SK-N-SH (cell line): ENCODE data around the gene MRPL24. TPM values are rescaled to one million over a fixed set of nuclear protein-coding genes. Genes with fewer than 3 reads are reported as not detected.

Experiments
- CTCF ChIA-PET: fragments of 300-600, 350-600 bp; formaldehyde crosslinking; extraction: SDS; loops from one replicate; lab custom pipeline; 2021; lab: Yijun Ruan, JAX
- POLR2A ChIA-PET: fragments of 350-600 bp; sonication (Branson Sonifier 250); formaldehyde crosslinking; extraction: SDS; loops from one replicate; lab custom pipeline; 2020; ENCODE audit warnings: antibody characterized with exemption, inconsistent platforms; lab: Yijun Ruan, JAX
- DNase-seq: peaks from one replicate; pipeline ENCODE4 v3.0.0; 2012
- H2AFZ ChIP-seq: fragments of 200-600 bp; sonication (generic); 2 replicates; pipeline ENCODE4 v1.8.1; 2016; ENCODE audit warnings: antibody characterized with exemption, mild to moderate bottlenecking, low read depth
- H3F3A ChIP-seq: fragments of 200-600 bp; sonication (generic); replicated peaks from 2 replicates; pipeline ENCODE3; 2016; ENCODE audit warnings: antibody characterized with exemption, mild to moderate bottlenecking; ENCODE audit not compliant: insufficient read depth
- H3K27ac ChIP-seq, 2 experiments: fragments of 200-500 bp in 1 of 2; fragments of 200-600 bp in 1 of 2; sonication (Bioruptor generic) in 1 of 2; sonication (generic), shearing (Covaris generic) in 1 of 2; 2 replicates each; pipeline versions ENCODE4 v1.5.1 to v1.6.1; 2014 to 2016; ENCODE audit warnings: low read depth in 2 of 2, inconsistent platforms in 1 of 2, low read length in 1 of 2, mild to moderate bottlenecking in 1 of 2, mixed read lengths in 1 of 2
- H3K27me3 ChIP-seq: fragments of 200-600 bp; sonication (generic), shearing (Covaris generic); 2 replicates; pipeline ENCODE4 v1.6.1; 2016; ENCODE audit warnings: mixed run types; ENCODE audit not compliant: insufficient read depth
- H3K36me3 ChIP-seq, 2 experiments: fragments of 200-500 bp in 1 of 2; fragments of 200-600 bp in 1 of 2; sonication (Bioruptor generic) in 1 of 2; sonication (generic) in 1 of 2; replicated peaks in 1 of 2; 2 replicates each; pipeline versions ENCODE3 to v1.5.1; 2014 to 2016; ENCODE audit warnings: low read length in 1 of 2, mild to moderate bottlenecking in 1 of 2; ENCODE audit not compliant: insufficient read depth in 2 of 2, control insufficient read depth in 1 of 2
- H3K4me1 ChIP-seq, 2 experiments: fragments of 200-500 bp in 1 of 2; fragments of 200-600 bp in 1 of 2; sonication (Bioruptor generic) in 1 of 2; sonication (generic), shearing (Covaris generic) in 1 of 2; 2 replicates each; pipeline versions ENCODE4 v1.5.1 to v1.6.1; 2014 to 2016; ENCODE audit warnings: low read depth in 1 of 2, low read length in 1 of 2, mixed run types in 1 of 2; ENCODE audit not compliant: insufficient read depth in 2 of 2, control insufficient read depth in 1 of 2
- H3K4me2 ChIP-seq: fragments of 200-600 bp; sonication (generic), shearing (Covaris generic); 2 replicates; pipeline ENCODE4 v1.6.1; 2017; ENCODE audit warnings: mixed run types
- H3K4me3 ChIP-seq, 2 experiments: fragments of 200-500 bp in 1 of 2; fragments of 200-600 bp in 1 of 2; sonication (Bioruptor generic) in 1 of 2; sonication (generic), shearing (Covaris generic) in 1 of 2; 2 replicates each; pipeline versions ENCODE4 v1.5.1 to v1.8.1; 2014 to 2016; ENCODE audit warnings: low read depth in 2 of 2, inconsistent platforms in 1 of 2, low read length in 1 of 2, mild to moderate bottlenecking in 1 of 2, mixed read lengths in 1 of 2, moderate library complexity in 1 of 2
- H3K79me2 ChIP-seq: fragments of 200-600 bp; sonication (generic); 2 replicates; pipeline ENCODE4 v1.8.1; 2017; ENCODE audit warnings: mild to moderate bottlenecking; ENCODE audit not compliant: insufficient read depth
- H3K9ac ChIP-seq: fragments of 200-600 bp; sonication (generic); 2 replicates; pipeline ENCODE4 v1.6.1; 2017; ENCODE audit warnings: mixed run types
- H3K9me2 ChIP-seq: fragments of 200-600 bp; sonication (generic); 2 replicates; pipeline ENCODE4 v1.6.1; 2017; ENCODE audit warnings: mixed run types
- H3K9me3 ChIP-seq: fragments of 200-600 bp; sonication (generic); 2 replicates; pipeline ENCODE4 v1.6.1; 2017; ENCODE audit warnings: mixed run types, mild to moderate bottlenecking, moderate library complexity
- H4K20me1 ChIP-seq: fragments of 200-600 bp; sonication (generic); 2 replicates; pipeline ENCODE4 v1.6.1; 2017; ENCODE audit warnings: mild to moderate bottlenecking, mixed run types; ENCODE audit not compliant: insufficient read depth
- CHD2 ChIP-seq: fragments of 150-350 bp; IDR thresholded peaks from 2 replicates; pipeline ENCODE4 v1.6.1; 2018; ENCODE audit warnings: low read length; ENCODE audit not compliant: partially characterized antibody
- ELF1 ChIP-seq: IDR thresholded peaks from 2 replicates; pipeline ENCODE4 v1.4.0; 2012
- FOXJ3 ChIP-seq: sonication (generic); formaldehyde crosslinking; IDR thresholded peaks from 2 replicates; pipeline ENCODE4 v1.5.1; 2020; ENCODE audit warnings: mild to moderate bottlenecking, missing genetic modification reagents
- GABPA ChIP-seq: IDR thresholded peaks from 2 replicates; pipeline ENCODE4 v1.4.0; 2012; ENCODE audit warnings: low read depth, mild to moderate bottlenecking
- MXI1 ChIP-seq: IDR thresholded peaks from 2 replicates; pipeline ENCODE4 v1.6.1; 2012; ENCODE audit warnings: mild to moderate bottlenecking, low read depth, low read length, improper control_type of control experiment
- NFIC ChIP-seq: IDR thresholded peaks from 2 replicates; pipeline ENCODE4 v1.4.0; 2012; ENCODE audit warnings: borderline replicate concordance
- POLR2AphosphoS5 ChIP-seq: IDR thresholded peaks from 2 replicates; pipeline ENCODE4 v1.6.1; 2012; ENCODE audit warnings: low read depth, low read length
- RXRA ChIP-seq: IDR thresholded peaks from 2 replicates; pipeline ENCODE4 v1.4.0; 2012; ENCODE audit warnings: low read depth, mild to moderate bottlenecking, borderline replicate concordance
- SIN3A ChIP-seq: IDR thresholded peaks from 2 replicates; pipeline ENCODE4 v1.6.1; 2012; ENCODE audit warnings: low read depth, mild to moderate bottlenecking, low read length, moderate library complexity, borderline replicate concordance
- TAF1 ChIP-seq: IDR thresholded peaks from 2 replicates; pipeline ENCODE4 v1.6.1; 2012; ENCODE audit warnings: low read depth, mild to moderate bottlenecking, low read length, moderate library complexity, borderline replicate concordance
- TEAD4 ChIP-seq: IDR thresholded peaks from 2 replicates; pipeline ENCODE4 v1.4.0; 2012; ENCODE audit warnings: mild to moderate bottlenecking, borderline replicate concordance; ENCODE audit not compliant: insufficient read depth
- YY1 ChIP-seq: IDR thresholded peaks from 2 replicates; pipeline ENCODE4 v1.4.0; 2012; ENCODE audit warnings: low read depth, mild to moderate bottlenecking
- WGBS: methylation state at CpG from one replicate; pipeline ENCODE4 v1.1.6; 2017; ENCODE audit warnings: low lambda C conversion rate; 5-methylcytosine and 5-hydroxymethylcytosine counted together
- polyA plus RNA-seq, 3 experiments: library from polyadenylated mRNA; depleted of rRNA; stranded (reverse); fragments of >200 nt; gene quantifications; 2 replicates each; pipeline ENCODE4 v1.2.3, GENCODE V29; 2012
- TF ChIP-seq, protein P1 (sequence below): IDR thresholded peaks from 2 replicates; pipeline ENCODE4 v1.6.1; 2012; ENCODE audit warnings: mild to moderate bottlenecking, low read depth, low read length, moderate library complexity
- TF ChIP-seq, protein P2 (sequence below): IDR thresholded peaks from 2 replicates; pipeline ENCODE4; 2012
- TF ChIP-seq, protein P3 (sequence below): IDR thresholded peaks from 2 replicates; pipeline ENCODE4 v1.4.0; 2012; ENCODE audit warnings: low read depth, borderline replicate concordance
- TF ChIP-seq, protein P4 (sequence below): IDR thresholded peaks from 2 replicates; pipeline ENCODE4 v1.4.0; 2012; ENCODE audit warnings: low read depth, borderline replicate concordance
- TF ChIP-seq, protein P5 (sequence below): IDR thresholded peaks from 2 replicates; pipeline ENCODE4 v1.4.0; 2012; ENCODE audit warnings: low read depth
- TF ChIP-seq, protein P6 (sequence below): fragments of 200-600 bp; sonication (generic); IDR thresholded peaks from 2 replicates; pipeline ENCODE4 v1.6.1; 2017; ENCODE audit warnings: antibody characterized with exemption, mild to moderate bottlenecking, moderate library complexity

MRPL24 gene
- polyA plus RNA-seq, 1 of the 3 experiments (the other 2 are of a cell fraction) = 149 TPM

DNA sequence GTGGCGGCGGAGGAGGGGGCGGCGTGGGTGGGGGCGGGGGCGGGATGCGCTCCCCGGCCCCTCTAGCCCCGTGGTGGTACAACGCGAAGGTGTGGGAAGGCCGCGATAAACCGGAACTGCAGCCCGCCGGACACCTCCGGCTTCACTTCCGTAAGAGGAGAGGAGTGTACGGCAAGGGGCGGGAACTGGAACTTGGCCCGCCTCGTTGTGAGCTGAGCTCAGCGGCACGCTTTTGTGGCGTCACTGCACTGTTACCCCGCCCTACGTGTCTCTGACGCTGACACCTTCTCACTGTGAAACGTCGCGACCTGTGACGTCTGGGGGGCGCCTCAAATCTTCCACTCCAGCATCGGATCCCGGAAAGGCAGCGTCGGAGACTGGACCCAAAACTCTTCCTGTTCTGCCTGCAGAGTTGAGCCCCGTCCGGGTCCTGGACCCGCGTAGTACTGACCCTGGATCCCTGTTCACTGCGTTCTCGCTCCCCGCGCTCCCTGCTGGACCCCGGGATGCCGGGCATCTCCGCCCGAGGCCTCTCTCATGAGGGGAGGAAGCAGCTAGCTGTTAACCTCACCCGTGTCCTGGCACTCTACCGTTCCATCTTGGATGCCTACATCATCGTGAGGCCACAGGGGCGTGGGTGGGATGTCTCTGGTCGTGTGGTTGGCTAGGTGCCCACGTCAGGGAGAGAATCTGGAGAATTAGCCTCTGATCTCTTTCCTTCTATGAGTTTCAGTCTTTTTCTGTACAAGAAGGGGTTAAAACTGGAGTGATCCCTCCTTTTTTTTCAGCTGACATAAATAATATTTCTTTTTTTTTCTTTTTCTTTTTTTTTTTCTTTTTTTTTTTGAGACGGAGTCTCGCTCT, 12.1 kb downstream of the MRPL24 start, which contains the start of gene ISG20L2:
ISG20L2 (minus strand) TSS at position 168 of the 864 bp plus-strand sequence. CDS start 1,114 bp downstream, outside the sequence.
- Histone ChIP-seq H3K27me3 (no peaks in the 10 kb centered on the region), H3K4me3 (peak within 1 kb of the TSS; percentile 76 to 87), H3K4me1 (peaks cover 28 to 56% of the 10 kb centered on the region in 2 experiments), H3K9ac (peak within 1 kb of the TSS; percentile 93), H3K4me2 (peak within 1 kb of the TSS; percentile 95), H4K20me1 (peaks cover 31% of the 10 kb centered on the region), H3F3A (peaks cover 9% of the 10 kb centered on the region), H3K9me3 (no peaks in the 10 kb centered on the region), H3K9me2 (no peaks in the 10 kb centered on the region), H3K36me3 (peaks cover 19 to 32% of the 10 kb centered on the region in 2 experiments), H2AFZ (peak within 1 kb of the TSS; percentile 84), H3K79me2 (peaks cover 64% of the 10 kb centered on the region), H3K27ac (peak within 1 kb of the TSS; percentile 83 to 88)
- WGBS = 5% methylated on average over 33 of the region's 57 CpGs
- ChIA-PET CTCF (interaction anchor here (0.8 to 38.0 kb wide), 14 partner anchors 10 to 199 kb away, joined by 3 to 2702 read pairs (median 25); partner anchors contain the start of genes CRABP2, INSRR, MRPL24 and NES), POLR2A (interaction anchor here (0.5 to 3.6 kb wide), 15 partner anchors 9 to 131 kb away, joined by 3 to 25 read pairs (median 5); partner anchors contain the start of genes CRABP2, HDGF, MRPL24 and NES)
- TF ChIP-seq, protein P1, sequence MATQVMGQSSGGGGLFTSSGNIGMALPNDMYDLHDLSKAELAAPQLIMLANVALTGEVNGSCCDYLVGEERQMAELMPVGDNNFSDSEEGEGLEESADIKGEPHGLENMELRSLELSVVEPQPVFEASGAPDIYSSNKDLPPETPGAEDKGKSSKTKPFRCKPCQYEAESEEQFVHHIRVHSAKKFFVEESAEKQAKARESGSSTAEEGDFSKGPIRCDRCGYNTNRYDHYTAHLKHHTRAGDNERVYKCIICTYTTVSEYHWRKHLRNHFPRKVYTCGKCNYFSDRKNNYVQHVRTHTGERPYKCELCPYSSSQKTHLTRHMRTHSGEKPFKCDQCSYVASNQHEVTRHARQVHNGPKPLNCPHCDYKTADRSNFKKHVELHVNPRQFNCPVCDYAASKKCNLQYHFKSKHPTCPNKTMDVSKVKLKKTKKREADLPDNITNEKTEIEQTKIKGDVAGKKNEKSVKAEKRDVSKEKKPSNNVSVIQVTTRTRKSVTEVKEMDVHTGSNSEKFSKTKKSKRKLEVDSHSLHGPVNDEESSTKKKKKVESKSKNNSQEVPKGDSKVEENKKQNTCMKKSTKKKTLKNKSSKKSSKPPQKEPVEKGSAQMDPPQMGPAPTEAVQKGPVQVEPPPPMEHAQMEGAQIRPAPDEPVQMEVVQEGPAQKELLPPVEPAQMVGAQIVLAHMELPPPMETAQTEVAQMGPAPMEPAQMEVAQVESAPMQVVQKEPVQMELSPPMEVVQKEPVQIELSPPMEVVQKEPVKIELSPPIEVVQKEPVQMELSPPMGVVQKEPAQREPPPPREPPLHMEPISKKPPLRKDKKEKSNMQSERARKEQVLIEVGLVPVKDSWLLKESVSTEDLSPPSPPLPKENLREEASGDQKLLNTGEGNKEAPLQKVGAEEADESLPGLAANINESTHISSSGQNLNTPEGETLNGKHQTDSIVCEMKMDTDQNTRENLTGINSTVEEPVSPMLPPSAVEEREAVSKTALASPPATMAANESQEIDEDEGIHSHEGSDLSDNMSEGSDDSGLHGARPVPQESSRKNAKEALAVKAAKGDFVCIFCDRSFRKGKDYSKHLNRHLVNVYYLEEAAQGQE = no peak; the same call in 1 of the 2 replicates
- TF ChIP-seq CHD2 (peak; percentile 57), MXI1 (peak; percentile 75; the same call in 1 of the 2 replicates), ELF1 (peak; percentile 80), POLR2AphosphoS5 (peak; percentile 65), TAF1 (peak; percentile 40; the same call in 1 of the 2 replicates), NFIC (no peak), YY1 (no peak), GABPA (peak; percentile 79), RXRA (no peak), SIN3A (no peak), TEAD4 (no peak), FOXJ3 (CRISPR knock-in tag) (no peak)
- TF ChIP-seq, protein P2, sequence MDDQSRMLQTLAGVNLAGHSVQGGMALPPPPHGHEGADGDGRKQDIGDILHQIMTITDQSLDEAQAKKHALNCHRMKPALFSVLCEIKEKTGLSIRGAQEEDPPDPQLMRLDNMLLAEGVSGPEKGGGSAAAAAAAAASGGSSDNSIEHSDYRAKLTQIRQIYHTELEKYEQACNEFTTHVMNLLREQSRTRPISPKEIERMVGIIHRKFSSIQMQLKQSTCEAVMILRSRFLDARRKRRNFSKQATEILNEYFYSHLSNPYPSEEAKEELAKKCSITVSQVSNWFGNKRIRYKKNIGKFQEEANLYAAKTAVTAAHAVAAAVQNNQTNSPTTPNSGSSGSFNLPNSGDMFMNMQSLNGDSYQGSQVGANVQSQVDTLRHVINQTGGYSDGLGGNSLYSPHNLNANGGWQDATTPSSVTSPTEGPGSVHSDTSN = peak; percentile 23
- TF ChIP-seq, protein P3, sequence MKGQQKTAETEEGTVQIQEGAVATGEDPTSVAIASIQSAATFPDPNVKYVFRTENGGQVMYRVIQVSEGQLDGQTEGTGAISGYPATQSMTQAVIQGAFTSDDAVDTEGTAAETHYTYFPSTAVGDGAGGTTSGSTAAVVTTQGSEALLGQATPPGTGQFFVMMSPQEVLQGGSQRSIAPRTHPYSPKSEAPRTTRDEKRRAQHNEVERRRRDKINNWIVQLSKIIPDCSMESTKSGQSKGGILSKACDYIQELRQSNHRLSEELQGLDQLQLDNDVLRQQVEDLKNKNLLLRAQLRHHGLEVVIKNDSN = 0 out of 2 replicates have a peak, but pooled peaks have one; percentile 12
- TF ChIP-seq, protein P4, sequence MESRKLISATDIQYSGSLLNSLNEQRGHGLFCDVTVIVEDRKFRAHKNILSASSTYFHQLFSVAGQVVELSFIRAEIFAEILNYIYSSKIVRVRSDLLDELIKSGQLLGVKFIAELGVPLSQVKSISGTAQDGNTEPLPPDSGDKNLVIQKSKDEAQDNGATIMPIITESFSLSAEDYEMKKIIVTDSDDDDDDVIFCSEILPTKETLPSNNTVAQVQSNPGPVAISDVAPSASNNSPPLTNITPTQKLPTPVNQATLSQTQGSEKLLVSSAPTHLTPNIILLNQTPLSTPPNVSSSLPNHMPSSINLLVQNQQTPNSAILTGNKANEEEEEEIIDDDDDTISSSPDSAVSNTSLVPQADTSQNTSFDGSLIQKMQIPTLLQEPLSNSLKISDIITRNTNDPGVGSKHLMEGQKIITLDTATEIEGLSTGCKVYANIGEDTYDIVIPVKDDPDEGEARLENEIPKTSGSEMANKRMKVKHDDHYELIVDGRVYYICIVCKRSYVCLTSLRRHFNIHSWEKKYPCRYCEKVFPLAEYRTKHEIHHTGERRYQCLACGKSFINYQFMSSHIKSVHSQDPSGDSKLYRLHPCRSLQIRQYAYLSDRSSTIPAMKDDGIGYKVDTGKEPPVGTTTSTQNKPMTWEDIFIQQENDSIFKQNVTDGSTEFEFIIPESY = no peak
- TF ChIP-seq, protein P5, sequence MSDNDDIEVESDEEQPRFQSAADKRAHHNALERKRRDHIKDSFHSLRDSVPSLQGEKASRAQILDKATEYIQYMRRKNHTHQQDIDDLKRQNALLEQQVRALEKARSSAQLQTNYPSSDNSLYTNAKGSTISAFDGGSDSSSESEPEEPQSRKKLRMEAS = peak; percentile 47
- TF ChIP-seq, protein P6, sequence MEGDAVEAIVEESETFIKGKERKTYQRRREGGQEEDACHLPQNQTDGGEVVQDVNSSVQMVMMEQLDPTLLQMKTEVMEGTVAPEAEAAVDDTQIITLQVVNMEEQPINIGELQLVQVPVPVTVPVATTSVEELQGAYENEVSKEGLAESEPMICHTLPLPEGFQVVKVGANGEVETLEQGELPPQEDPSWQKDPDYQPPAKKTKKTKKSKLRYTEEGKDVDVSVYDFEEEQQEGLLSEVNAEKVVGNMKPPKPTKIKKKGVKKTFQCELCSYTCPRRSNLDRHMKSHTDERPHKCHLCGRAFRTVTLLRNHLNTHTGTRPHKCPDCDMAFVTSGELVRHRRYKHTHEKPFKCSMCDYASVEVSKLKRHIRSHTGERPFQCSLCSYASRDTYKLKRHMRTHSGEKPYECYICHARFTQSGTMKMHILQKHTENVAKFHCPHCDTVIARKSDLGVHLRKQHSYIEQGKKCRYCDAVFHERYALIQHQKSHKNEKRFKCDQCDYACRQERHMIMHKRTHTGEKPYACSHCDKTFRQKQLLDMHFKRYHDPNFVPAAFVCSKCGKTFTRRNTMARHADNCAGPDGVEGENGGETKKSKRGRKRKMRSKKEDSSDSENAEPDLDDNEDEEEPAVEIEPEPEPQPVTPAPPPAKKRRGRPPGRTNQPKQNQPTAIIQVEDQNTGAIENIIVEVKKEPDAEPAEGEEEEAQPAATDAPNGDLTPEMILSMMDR = no peak
- peak; percentile 92 for DNase-seq
